Ovary (tissue), 9 donors: ENCODE data around the gene ITSN1. TPM values are rescaled to one million over a fixed set of nuclear protein-coding genes. Genes with fewer than 3 reads are reported as not detected.
"Not testable (repeated sequence)": the region's sequence is repeated elsewhere in the genome, so short reads cannot be mapped to it uniquely, and the experiment has no call there.

Experiments used
- DNase-seq, 5 donors: peaks; one replicate each; pipeline ENCODE4 v3.0.0-alpha.2; 2019 to 2020
- H3K27ac ChIP-seq, 2 donors: fragments of 200-600 bp; one replicate each; pipeline versions ENCODE4 v1.5.1 to v1.8.0; 2019 to 2022
- H3K27me3 ChIP-seq: fragments of 200-600 bp; one replicate; pipeline ENCODE4 v1.8.0; 2022
- H3K36me3 ChIP-seq: fragments of 200-600 bp; sonication (generic); one replicate; pipeline ENCODE4 v1.5.1; 2019
- H3K4me1 ChIP-seq: one replicate; pipeline ENCODE4 v1.8.1; 2013; ENCODE audit warnings: mild to moderate bottlenecking, moderate library complexity; ENCODE audit not compliant: insufficient read depth
- H3K4me3 ChIP-seq: fragments of 200-600 bp; sonication (generic); one replicate; pipeline ENCODE4 v1.5.1; 2017
- H3K9me3 ChIP-seq, 2 donors: fragments of 200-600 bp in 1 of 2; sonication (generic) in 1 of 2; one replicate each; pipeline versions ENCODE4 v1.5.1 to v1.8.1; 2013 to 2019; ENCODE audit warnings: mild to moderate bottlenecking in 1 of 2, moderate library complexity in 1 of 2
- CTCF ChIP-seq, 3 donors: fragments of 450-650 bp in 2 of 3; fragments of 200-600 bp in 1 of 3; IDR thresholded peaks; one replicate each; pipeline versions ENCODE4 v1.5.1 to v1.8.0; 2016 to 2022; ENCODE audit warnings: antibody characterized with exemption in 3 of 3, mild to moderate bottlenecking in 1 of 3
- EP300 ChIP-seq: sonication (generic); formaldehyde crosslinking; IDR thresholded peaks from one replicate; pipeline ENCODE4 v1.6.1; 2017; ENCODE audit warnings: antibody characterized with exemption
- POLR2A ChIP-seq: fragments of 450-650 bp; IDR thresholded peaks from one replicate; pipeline ENCODE4 v1.6.1; 2017; ENCODE audit warnings: antibody characterized with exemption, mild to moderate bottlenecking, moderate library complexity
- WGBS, 3 donors: extraction: QIAGEN DNeasy Blood & Tissue Kit in 1 of 3; methylation state at CpG; one replicate each; pipeline versions ENCODE4 v1.1.5 to v1.1.7; 2013 to 2017; 5-methylcytosine and 5-hydroxymethylcytosine counted together
- intact Hi-C, 4 donors: fragments of 100-400 bp; cut with DNase I; formaldehyde crosslinking; loops; one replicate each; pipeline versions ENCODE4 v1.11.0 to v1.15.1; 2022 to 2023
- polyA plus RNA-seq, 2 donors: library from polyadenylated mRNA; stranded (reverse); fragments of 200-250 nt in 1 of 2; fragments of 350-450 nt in 1 of 2; fragmentation: Illumina TruSeq in 1 of 2; extraction: RNeasy Lipid Tissue Mini Kit (QIAGEN cat#74804) in 1 of 2; gene quantifications; one replicate each; pipeline ENCODE4 v1.2.3, GENCODE V29; 2013 to 2014
- total RNA-seq, 7 donors: library from RNA; depleted of rRNA in 2 of 7; stranded (reverse); fragments of >200 nt in 2 of 7; fragmentation: NEBNext Ultra II Directional in 3 of 7; extraction: Animal tissue kit (Norgen Biotek cat#: 25700) in 3 of 7; gene quantifications; one replicate each; pipeline versions ENCODE4 v1.1.0 to v1.2.4, GENCODE V29; 2016 to 2023
- donor health status: DM: no; HTN: no; CAD: no; lungs with moderate emphysema.
- donor health status: DM: no; HTN: no; CAD: no.
- donor health status: Bipolar disorder and iron deficiency.
- donor health status: DM: yes; HTN: yes; CAD: no.
- donor health status: DM: no; HTN: no; CAD: no.
- donor health status: DM: yes; HTN: yes; CAD: no.

ITSN1 gene
- total and polyA plus RNA-seq, 9 donors = 22.6 to 61.3 (median 36.4) TPM

GRCh38 chr21:33781121-33781520, 138.8 kb downstream of the ITSN1 start:
- 73 to 81% (median 74%) methylated on average over 2 of the region's 2 CpGs for WGBS, 3 donors
- TF ChIP-seq POLR2A (no peak), EP300 (no peak), CTCF (IDR thresholded peaks at IDR 0.05) (no peak)
- intact Hi-C loops = no loop called here
- no peak for DNase-seq
- H3K27me3 ChIP-seq = no peaks in the 10 kb centered on the region
- H3K27ac ChIP-seq = no peak overlapping the region
- no peaks in the 10 kb centered on the region for H3K9me3 ChIP-seq
- no peak overlapping the region for H3K4me3 ChIP-seq
- no peaks in the 10 kb centered on the region for H3K36me3 ChIP-seq
- H3K4me1 ChIP-seq = no peaks in the 10 kb centered on the region

- no peak for DNase-seq
- Histone ChIP-seq H3K4me1 (no peaks in the 10 kb centered on the region), H3K36me3 (no peaks in the 10 kb centered on the region), H3K9me3 (no peaks in the 10 kb centered on the region), H3K4me3 (no peak overlapping the region), H3K27ac (no peak overlapping the region), H3K27me3 (no peaks in the 10 kb centered on the region)
- intact Hi-C loops = no loop called here
- TF ChIP-seq POLR2A (no peak), EP300 (no peak), CTCF (IDR thresholded peaks at IDR 0.05) (no peak)
- 74 to 79% (median 77%) methylated on average over 2 of the region's 2 CpGs for WGBS, 3 donors
Measured at GRCh38 chr21:33783187-33783979, 141.1 kb downstream of the ITSN1 start.

- intact Hi-C loops = no loop called here
- Histone ChIP-seq H3K27ac (no peak overlapping the region), H3K36me3 (no peaks in the 10 kb centered on the region), H3K27me3 (no peaks in the 10 kb centered on the region), H3K4me3 (no peak overlapping the region), H3K9me3 (no peaks in the 10 kb centered on the region), H3K4me1 (no peaks in the 10 kb centered on the region)
- WGBS, 3 donors = 89 to 96% (median 91%) methylated on average over 2 of the region's 2 CpGs
- no peak for TF ChIP-seq EP300
- no peak for TF ChIP-seq POLR2A
- TF ChIP-seq CTCF (IDR thresholded peaks at IDR 0.05) = no peak
- DNase-seq = no peak
Measured at GRCh38 chr21:33787431-33787830, 145.1 kb downstream of the ITSN1 start.

GRCh38 chr21:33788438-33788837, 146.1 kb downstream of the ITSN1 start:
- intact Hi-C loops, H3K27me3 ChIP-seq, DNase-seq, H3K4me1 ChIP-seq, H3K27ac ChIP-seq, H3K36me3 ChIP-seq, H3K4me3 ChIP-seq, H3K9me3 ChIP-seq: not testable (repeated sequence)
- 95 to 98% (median 97%) methylated on average over 5 of the region's 5 CpGs for WGBS, 3 donors

- Histone ChIP-seq H3K4me1 (no peaks in the 10 kb centered on the region), H3K4me3 (no peak overlapping the region), H3K27ac (no peak overlapping the region), H3K27me3 (no peaks in the 10 kb centered on the region), H3K36me3 (no peaks in the 10 kb centered on the region), H3K9me3 (no peaks in the 10 kb centered on the region)
- DNase-seq = no peak
- intact Hi-C loops = no loop called here
- TF ChIP-seq EP300 (no peak), CTCF (IDR thresholded peaks at IDR 0.05) (no peak), POLR2A (no peak)
- WGBS, 3 donors = 56 to 73% (median 66%) methylated on average over 1 of the region's 1 CpG
Measured at GRCh38 chr21:33789697-33790096, 147.4 kb downstream of the ITSN1 start.
